Measurements from ENCODE around the gene MSANTD1. TPM values are rescaled to one million over a fixed set of nuclear protein-coding genes. Genes with fewer than 3 reads are reported as not detected.

Gene MSANTD1
- polyA plus RNA-seq, 1 experiment: 0.04 TPM

- TF ChIP-seq, protein P1, sequence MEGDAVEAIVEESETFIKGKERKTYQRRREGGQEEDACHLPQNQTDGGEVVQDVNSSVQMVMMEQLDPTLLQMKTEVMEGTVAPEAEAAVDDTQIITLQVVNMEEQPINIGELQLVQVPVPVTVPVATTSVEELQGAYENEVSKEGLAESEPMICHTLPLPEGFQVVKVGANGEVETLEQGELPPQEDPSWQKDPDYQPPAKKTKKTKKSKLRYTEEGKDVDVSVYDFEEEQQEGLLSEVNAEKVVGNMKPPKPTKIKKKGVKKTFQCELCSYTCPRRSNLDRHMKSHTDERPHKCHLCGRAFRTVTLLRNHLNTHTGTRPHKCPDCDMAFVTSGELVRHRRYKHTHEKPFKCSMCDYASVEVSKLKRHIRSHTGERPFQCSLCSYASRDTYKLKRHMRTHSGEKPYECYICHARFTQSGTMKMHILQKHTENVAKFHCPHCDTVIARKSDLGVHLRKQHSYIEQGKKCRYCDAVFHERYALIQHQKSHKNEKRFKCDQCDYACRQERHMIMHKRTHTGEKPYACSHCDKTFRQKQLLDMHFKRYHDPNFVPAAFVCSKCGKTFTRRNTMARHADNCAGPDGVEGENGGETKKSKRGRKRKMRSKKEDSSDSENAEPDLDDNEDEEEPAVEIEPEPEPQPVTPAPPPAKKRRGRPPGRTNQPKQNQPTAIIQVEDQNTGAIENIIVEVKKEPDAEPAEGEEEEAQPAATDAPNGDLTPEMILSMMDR (IDR thresholded peaks at IDR 0.05; ENCODE audit: low read depth, low read length): no peak
- no peaks in the 10 kb centered on the region; the same call in 1 of the 2 replicates for H3K9me3 ChIP-seq (ENCODE audit: control insufficient read depth, insufficient read depth, low read length)
- CTCF ChIA-PET: no interaction called here
- H3K4me3 ChIP-seq (ENCODE audit: low read depth, low read length): no peak overlapping the region
- peaks cover 19% of the 10 kb centered on the region for H3K27me3 ChIP-seq (ENCODE audit: control insufficient read depth, insufficient read depth, low read length)
- no peak overlapping the region for H3K27ac ChIP-seq (ENCODE audit: low read depth, low read length)
- DNase-seq (ENCODE audit: low read depth, low spot score): no peak
- POLR2A ChIA-PET: no interaction called here
These were observed 39.7 kb downstream of the MSANTD1 start for GRCh38 chr4:3288571-3289094.

- no peaks in the 10 kb centered on the region; the same call in 1 of the 2 replicates for H3K9me3 ChIP-seq (ENCODE audit: control insufficient read depth, insufficient read depth, low read length)
- POLR2A ChIA-PET: no interaction called here
- CTCF ChIA-PET: no interaction called here
- TF ChIP-seq, protein P1 (IDR thresholded peaks at IDR 0.05; ENCODE audit: low read depth, low read length): no peak
- H3K27ac ChIP-seq (ENCODE audit: low read depth, low read length): no peak overlapping the region
- peaks cover 15% of the 10 kb centered on the region for H3K27me3 ChIP-seq (ENCODE audit: control insufficient read depth, insufficient read depth, low read length)
- no peak overlapping the region for H3K4me3 ChIP-seq (ENCODE audit: low read depth, low read length)
- no peak for DNase-seq (ENCODE audit: low read depth, low spot score)
These were observed 41.5 kb downstream of the MSANTD1 start for GRCh38 chr4:3290476-3290875.

- CTCF ChIA-PET: interaction anchor here (1.6 kb wide), 1 partner anchor 190 kb away, joined by 5 read pairs; no protein-coding TSS in a partner anchor
- no peak overlapping the region for H3K27ac ChIP-seq (ENCODE audit: low read depth, low read length)
- TF ChIP-seq, protein P1 (IDR thresholded peaks at IDR 0.05; ENCODE audit: low read depth, low read length): no peak
- no peak overlapping the region for H3K4me3 ChIP-seq (ENCODE audit: low read depth, low read length)
- peaks cover 15% of the 10 kb centered on the region for H3K27me3 ChIP-seq (ENCODE audit: control insufficient read depth, insufficient read depth, low read length)
- H3K9me3 ChIP-seq (ENCODE audit: control insufficient read depth, insufficient read depth, low read length): no peaks in the 10 kb centered on the region; the same call in 1 of the 2 replicates
- POLR2A ChIA-PET: no interaction called here
- no peak for DNase-seq (ENCODE audit: low read depth, low spot score)
These were observed 41.9 kb downstream of the MSANTD1 start for GRCh38 chr4:3290889-3291321.

- TF ChIP-seq, protein P1 (IDR thresholded peaks at IDR 0.05; ENCODE audit: low read depth, low read length): no peak
- no peaks in the 10 kb centered on the region; the same call in none of the 2 replicates for H3K9me3 ChIP-seq (ENCODE audit: control insufficient read depth, insufficient read depth, low read length)
- POLR2A ChIA-PET: interaction anchor here (1.2 kb wide), 1 partner anchor 15 kb away, joined by 3 read pairs; no protein-coding TSS in a partner anchor
- H3K27me3 ChIP-seq (ENCODE audit: control insufficient read depth, insufficient read depth, low read length): peaks cover 12% of the 10 kb centered on the region
- CTCF ChIA-PET: interaction anchor here (1.6 kb wide), 1 partner anchor 189 kb away, joined by 5 read pairs; no protein-coding TSS in a partner anchor
- peak overlapping the region; percentile 83 for H3K4me3 ChIP-seq (ENCODE audit: low read depth, low read length)
- peak overlapping the region; percentile 21 for H3K27ac ChIP-seq (ENCODE audit: low read depth, low read length)
- DNase-seq (ENCODE audit: low read depth, low spot score): no peak
These were observed 42.5 kb downstream of the MSANTD1 start for GRCh38 chr4:3291411-3291968.

GRCh38 chr4:3291969-3292570, 43.1 kb downstream of the MSANTD1 start:
- peak overlapping the region; percentile 78 for H3K27ac ChIP-seq (ENCODE audit: low read depth, low read length)
- CTCF ChIA-PET: interaction anchor here (1.6 kb wide), 1 partner anchor 189 kb away, joined by 5 read pairs; no protein-coding TSS in a partner anchor
- H3K9me3 ChIP-seq (ENCODE audit: control insufficient read depth, insufficient read depth, low read length): peaks cover 3% of the 10 kb centered on the region
- POLR2A ChIA-PET: interaction anchor here (1.2 kb wide), 1 partner anchor 15 kb away, joined by 3 read pairs; no protein-coding TSS in a partner anchor
- TF ChIP-seq, protein P1 (IDR thresholded peaks at IDR 0.05; ENCODE audit: low read depth, low read length): no peak
- H3K4me3 ChIP-seq (ENCODE audit: low read depth, low read length): peak overlapping the region; percentile 83
- DNase-seq (ENCODE audit: low read depth, low spot score): no peak
- H3K27me3 ChIP-seq (ENCODE audit: control insufficient read depth, insufficient read depth, low read length): peaks cover 7% of the 10 kb centered on the region

Data from AG04450 (cell line).